Thymus (tissue), 11 donors: Measurements from ENCODE around the gene PTPRU. TPM values are rescaled to one million over a fixed set of nuclear protein-coding genes. Genes with fewer than 3 reads are reported as not detected.

ENCODE experiments used
- DNase-seq, 9 donors: peaks; one replicate each; pipeline ENCODE4 v3.0.0-alpha.2; 2013; ENCODE audit warnings: low spot score in 9 of 9, low read depth in 6 of 9, missing footprints in 1 of 9
- H3K27ac ChIP-seq, 2 donors: one replicate each; pipeline ENCODE4 v1.5.1; 2013; ENCODE audit warnings: control low read depth in 1 of 2, low read depth in 1 of 2, low read length in 1 of 2, mild to moderate bottlenecking in 1 of 2, moderate library complexity in 1 of 2
- H3K27me3 ChIP-seq, 2 donors: one replicate each; pipeline ENCODE4 v1.5.1; 2013; ENCODE audit warnings: low read length in 1 of 2; ENCODE audit not compliant: control insufficient read depth in 2 of 2, insufficient read depth in 1 of 2
- H3K36me3 ChIP-seq, 2 donors: one replicate each; pipeline ENCODE4 v1.5.1; 2013; ENCODE audit warnings: low read length in 1 of 2, mild to moderate bottlenecking in 1 of 2, moderate library complexity in 1 of 2; ENCODE audit not compliant: control insufficient read depth in 2 of 2, insufficient read depth in 2 of 2
- H3K4me1 ChIP-seq, 2 donors: one replicate each; pipeline ENCODE4 v1.5.1; 2013; ENCODE audit warnings: low read length in 2 of 2; ENCODE audit not compliant: control insufficient read depth in 2 of 2, insufficient read depth in 2 of 2
- H3K4me3 ChIP-seq, 2 donors: one replicate each; pipeline ENCODE4 v1.5.1; 2013; ENCODE audit warnings: low read length in 2 of 2, control low read depth in 1 of 2, mild to moderate bottlenecking in 1 of 2
- H3K9me3 ChIP-seq, 2 donors: one replicate each; pipeline ENCODE4 v1.5.1; 2013; ENCODE audit warnings: low read length in 1 of 2, mild to moderate bottlenecking in 1 of 2; ENCODE audit not compliant: control insufficient read depth in 2 of 2, insufficient read depth in 1 of 2
- WGBS: extraction: QIAGEN DNeasy Blood & Tissue Kit; methylation state at CpG from one replicate; pipeline ENCODE4 v1.1.7; 2013; 5-methylcytosine and 5-hydroxymethylcytosine counted together
- polyA plus RNA-seq: library from polyadenylated mRNA; stranded (reverse); fragments of 200-250 nt; gene quantifications from one replicate; pipeline ENCODE4 v1.2.3, GENCODE V29; 2013
- total RNA-seq: library from RNA; stranded (reverse); fragments of 120-200 nt; gene quantifications from one replicate; pipeline ENCODE4 v1.2.4, GENCODE V29; 2013
- donor health status: healthy.

PTPRU gene
- total and polyA plus RNA-seq, 2 donors, result 5.5 to 6.3 TPM

DNA sequence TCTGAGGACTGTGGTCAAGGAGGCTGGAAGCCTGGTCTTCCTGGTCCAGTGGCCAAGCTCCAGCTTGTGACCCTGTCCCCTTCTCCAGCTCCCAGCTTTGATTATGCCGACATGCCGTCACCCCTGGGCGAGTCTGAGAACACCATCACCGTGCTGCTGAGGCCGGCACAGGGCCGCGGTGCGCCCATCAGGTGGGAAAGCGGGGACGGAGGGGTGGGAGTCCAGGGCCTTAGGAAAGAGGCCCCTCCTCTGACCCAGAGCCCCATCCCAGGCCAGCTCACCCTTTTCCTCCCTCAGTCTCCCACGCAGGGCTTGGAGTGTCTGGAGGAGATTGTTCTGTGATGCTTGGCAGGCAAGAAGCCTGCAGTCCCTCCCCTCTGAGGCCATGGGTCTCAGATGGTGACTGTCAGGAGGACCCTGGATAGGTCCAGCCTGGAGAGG, 43.6 kb downstream of the PTPRU start:
- WGBS, result 95% methylated on average over 11 of the region's 11 CpGs
- H3K4me1 ChIP-seq, result peaks cover 0 to 8% of the 10 kb centered on the region in 2 donors
- no peaks in the 10 kb centered on the region for H3K36me3 ChIP-seq
- H3K27me3 ChIP-seq, result no peaks in the 10 kb centered on the region
- H3K9me3 ChIP-seq, result no peaks in the 10 kb centered on the region
- H3K27ac ChIP-seq, result no peak overlapping the region
- no peak for DNase-seq
- H3K4me3 ChIP-seq, result no peak overlapping the region

DNA sequence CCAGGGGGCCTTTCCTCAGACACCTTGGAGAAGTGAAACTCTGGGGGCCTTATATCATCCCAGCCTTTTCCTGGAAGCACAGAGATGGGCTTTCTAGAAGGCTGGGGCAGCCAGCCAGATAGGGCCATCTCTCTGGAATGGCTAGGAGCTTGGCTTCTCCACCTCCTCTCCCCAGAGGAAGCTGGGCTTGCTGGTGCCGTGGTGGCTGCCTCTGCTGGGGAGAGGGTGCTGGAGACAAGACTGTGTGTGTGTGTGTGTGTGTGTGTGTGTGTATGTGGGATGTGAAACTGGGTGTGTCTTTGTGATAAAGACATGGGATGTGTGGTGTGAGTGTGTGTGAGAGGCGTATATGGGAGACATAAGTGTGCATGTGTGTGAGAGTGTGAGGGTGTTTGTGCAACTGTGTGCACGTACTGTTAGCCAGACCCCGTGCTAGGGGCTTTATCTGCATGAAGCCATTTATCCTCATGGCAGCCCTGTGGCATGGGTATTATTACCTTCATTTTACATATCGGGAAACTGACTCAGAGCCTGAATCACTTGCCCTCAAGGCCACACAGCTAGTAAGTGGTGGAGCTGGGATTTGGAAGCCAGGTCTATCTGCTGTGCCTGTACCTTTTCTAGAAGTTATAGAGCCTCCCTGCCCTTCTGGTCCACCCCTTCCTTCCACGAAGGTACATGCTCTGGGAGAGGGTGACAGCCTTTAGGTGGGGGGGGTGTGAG, 44.2 kb downstream of the PTPRU start:
- Histone ChIP-seq H3K27me3 (no peaks in the 10 kb centered on the region), H3K27ac (no peak overlapping the region), H3K4me1 (peaks cover 0 to 8% of the 10 kb centered on the region in 2 donors), H3K36me3 (no peaks in the 10 kb centered on the region), H3K4me3 (no peak overlapping the region), H3K9me3 (no peaks in the 10 kb centered on the region)
- no peak for DNase-seq
- 86% methylated on average over 6 of the region's 6 CpGs for WGBS

DNA sequence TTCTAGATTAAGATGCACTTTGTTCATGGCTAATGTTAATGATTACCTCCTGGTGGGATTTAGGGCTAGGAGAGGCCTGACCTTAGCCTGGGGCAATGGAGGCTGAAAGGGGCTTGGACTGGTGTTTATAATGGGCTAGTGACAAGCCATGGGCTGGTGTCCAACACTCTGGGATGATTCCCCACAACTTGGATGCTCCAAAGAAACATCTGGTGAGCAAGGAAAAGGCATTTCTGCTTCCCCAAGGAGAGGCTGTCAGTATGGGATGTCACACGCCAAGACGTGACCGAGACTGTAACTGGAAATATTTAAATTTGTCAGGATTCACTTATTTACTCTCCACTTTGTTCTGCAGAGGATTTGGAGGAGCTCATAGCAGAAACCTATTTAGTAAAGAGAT, 45.2 kb downstream of the PTPRU start:
- DNase-seq, result no peak
- H3K27me3 ChIP-seq, result no peaks in the 10 kb centered on the region
- 88% methylated on average over 3 of the region's 3 CpGs for WGBS
- no peaks in the 10 kb centered on the region for H3K36me3 ChIP-seq
- peaks cover 0 to 8% of the 10 kb centered on the region in 2 donors for H3K4me1 ChIP-seq
- H3K27ac ChIP-seq, result no peak overlapping the region
- no peak overlapping the region for H3K4me3 ChIP-seq
- H3K9me3 ChIP-seq, result no peaks in the 10 kb centered on the region

DNA sequence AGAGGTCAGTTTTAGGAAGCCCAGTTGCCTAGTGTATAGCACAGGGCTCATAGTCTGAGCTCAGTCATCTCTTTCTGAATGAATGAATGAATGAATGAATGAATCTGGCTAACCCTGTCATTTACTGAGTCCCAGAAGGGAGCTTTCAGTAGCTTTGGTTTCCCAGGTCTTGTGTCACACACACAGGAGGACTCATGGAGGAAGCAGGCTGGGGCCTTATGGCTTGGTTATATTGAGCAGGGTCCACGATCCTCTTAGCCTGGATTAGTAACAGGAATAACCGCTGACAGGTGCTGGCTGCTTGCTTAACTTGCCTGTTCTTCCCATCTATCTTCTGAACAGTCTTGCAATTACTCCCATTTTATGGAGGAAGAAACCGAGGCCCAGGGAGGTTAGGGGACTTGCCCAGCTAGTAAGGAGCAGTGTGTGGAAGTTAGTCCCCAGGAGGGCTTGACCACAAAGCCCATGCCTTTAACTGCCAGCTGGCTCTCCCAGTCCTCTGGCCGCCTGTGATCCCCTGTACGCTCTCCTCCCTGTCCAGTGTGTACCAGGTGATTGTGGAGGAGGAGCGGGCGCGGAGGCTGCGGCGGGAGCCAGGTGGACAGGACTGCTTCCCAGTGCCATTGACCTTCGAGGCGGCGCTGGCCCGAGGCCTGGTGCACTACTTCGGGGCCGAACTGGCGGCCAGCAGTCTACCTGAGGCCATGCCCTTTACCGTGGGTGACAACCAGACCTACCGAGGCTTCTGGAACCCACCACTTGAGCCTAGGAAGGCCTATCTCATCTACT, 46.0 kb downstream of the PTPRU start:
- H3K4me3 ChIP-seq, result no peak overlapping the region
- no peak overlapping the region for H3K27ac ChIP-seq
- no peaks in the 10 kb centered on the region for H3K36me3 ChIP-seq
- H3K4me1 ChIP-seq, result peaks cover 0 to 8% of the 10 kb centered on the region in 2 donors
- H3K27me3 ChIP-seq, result no peaks in the 10 kb centered on the region
- H3K9me3 ChIP-seq, result no peaks in the 10 kb centered on the region
- DNase-seq, result no peak
- WGBS, result 94% methylated on average over 19 of the region's 19 CpGs

DNA sequence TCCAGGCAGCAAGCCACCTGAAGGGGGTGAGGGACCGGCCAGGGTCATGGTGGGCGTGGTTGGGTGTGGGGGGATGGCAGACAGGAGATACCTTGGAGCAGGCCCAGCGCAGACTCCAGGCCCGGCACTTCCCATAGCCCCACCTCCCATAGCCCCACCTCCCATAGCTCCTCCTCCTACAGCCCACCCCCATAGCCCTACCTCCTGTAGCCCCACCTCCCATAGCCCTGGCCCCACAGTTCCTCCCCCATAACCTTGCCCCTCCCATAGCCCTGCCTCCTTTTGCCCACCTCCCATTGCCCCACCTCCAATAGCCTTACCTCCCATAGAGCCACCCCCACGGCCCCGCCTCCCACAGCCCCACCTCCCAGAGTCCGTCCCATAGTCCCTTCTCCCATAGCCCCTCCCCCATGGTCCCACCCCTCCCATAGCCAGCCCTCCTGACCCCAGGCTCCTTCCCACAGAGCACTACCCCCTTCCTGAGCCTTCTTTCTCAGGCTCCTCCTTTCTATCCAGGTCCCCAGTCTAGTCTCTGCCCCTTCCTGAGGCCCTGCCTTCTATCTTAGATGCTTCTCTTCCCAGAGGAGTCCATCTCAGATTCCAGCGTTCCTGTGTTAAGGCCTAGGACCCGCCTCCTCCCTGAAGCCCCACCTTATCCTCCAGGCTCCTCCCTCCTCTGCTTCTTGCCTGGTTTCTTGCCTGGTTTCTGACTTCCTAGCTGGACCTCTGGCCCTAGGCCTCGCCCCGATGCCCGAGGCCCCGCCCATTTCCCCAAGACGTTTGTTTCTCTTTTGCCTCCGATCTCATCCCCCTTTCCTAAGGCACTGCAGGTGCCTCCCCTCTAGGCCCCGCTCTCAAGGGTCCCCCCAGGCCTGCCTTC, 46.8 kb downstream of the PTPRU start:
- Histone ChIP-seq H3K4me1 (peaks cover 0 to 8% of the 10 kb centered on the region in 2 donors), H3K4me3 (no peak overlapping the region), H3K27ac (no peak overlapping the region), H3K27me3 (no peaks in the 10 kb centered on the region), H3K9me3 (no peaks in the 10 kb centered on the region), H3K36me3 (no peaks in the 10 kb centered on the region)
- peak in 5 of 9 donors; percentile 43 to 68 (median 57) for DNase-seq
- WGBS, result 36% methylated on average over 16 of the region's 16 CpGs

DNA sequence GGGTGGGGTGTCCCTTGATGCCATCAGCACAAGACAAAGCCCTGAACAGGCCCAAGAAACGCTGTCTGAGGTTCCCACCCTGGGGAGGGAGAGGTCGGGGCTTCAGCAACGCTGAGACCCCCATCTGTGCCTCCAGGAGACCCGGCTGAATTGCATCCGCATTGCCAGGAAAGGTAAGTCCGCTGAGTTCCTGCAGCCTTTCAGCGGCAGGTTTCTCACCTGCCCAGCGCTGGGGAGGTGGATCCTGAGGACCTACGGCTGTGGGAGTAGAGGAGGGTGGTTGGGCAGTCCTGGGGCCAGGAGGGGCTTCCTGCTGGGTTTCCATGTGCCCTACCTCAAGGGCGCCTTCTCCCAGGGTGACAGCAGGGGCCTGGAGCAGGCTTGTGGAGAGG, 47.5 kb downstream of the PTPRU start:
- H3K27ac ChIP-seq, result no peak overlapping the region
- WGBS, result 87% methylated on average over 10 of the region's 10 CpGs
- H3K36me3 ChIP-seq, result no peaks in the 10 kb centered on the region
- no peak for DNase-seq
- H3K27me3 ChIP-seq, result no peaks in the 10 kb centered on the region
- peaks cover 0 to 8% of the 10 kb centered on the region in 2 donors for H3K4me1 ChIP-seq
- H3K9me3 ChIP-seq, result no peaks in the 10 kb centered on the region
- no peak overlapping the region for H3K4me3 ChIP-seq

DNA sequence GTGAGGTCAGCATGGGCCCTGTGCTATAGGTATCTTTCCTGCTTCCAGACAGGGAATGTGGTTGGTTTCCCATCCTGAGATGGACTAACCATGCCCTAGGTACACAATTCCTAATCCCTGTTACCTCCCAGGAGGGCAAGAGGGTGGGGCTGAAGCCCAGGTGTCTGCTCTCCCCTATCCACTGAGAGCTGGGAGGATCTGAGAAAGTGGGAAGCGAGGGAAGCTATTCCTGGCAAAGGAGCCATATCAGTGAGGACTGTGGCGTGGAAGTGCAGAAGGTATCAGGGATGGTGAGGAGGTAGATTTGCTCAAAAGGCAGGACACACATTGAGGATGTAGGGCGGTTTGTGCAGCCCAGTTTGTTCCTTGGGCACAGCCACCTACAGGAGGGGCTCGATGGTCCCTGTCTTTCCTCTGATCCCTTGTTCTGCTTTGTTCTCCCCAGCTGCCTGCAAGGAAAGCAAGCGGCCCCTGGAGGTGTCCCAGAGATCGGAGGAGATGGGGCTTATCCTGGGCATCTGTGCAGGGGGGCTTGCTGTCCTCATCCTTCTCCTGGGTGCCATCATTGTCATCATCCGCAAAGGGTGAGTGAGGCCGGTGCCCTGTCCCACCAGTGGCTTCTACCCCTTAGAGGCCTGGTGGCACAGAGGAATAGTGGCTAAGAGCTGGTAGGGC, 48.1 kb downstream of the PTPRU start:
- Histone ChIP-seq H3K27me3 (no peaks in the 10 kb centered on the region), H3K27ac (no peak overlapping the region), H3K9me3 (no peaks in the 10 kb centered on the region), H3K4me1 (peaks cover 0 to 8% of the 10 kb centered on the region in 2 donors), H3K36me3 (no peaks in the 10 kb centered on the region), H3K4me3 (no peak overlapping the region)
- 97% methylated on average over 8 of the region's 8 CpGs for WGBS
- DNase-seq, result no peak

DNA sequence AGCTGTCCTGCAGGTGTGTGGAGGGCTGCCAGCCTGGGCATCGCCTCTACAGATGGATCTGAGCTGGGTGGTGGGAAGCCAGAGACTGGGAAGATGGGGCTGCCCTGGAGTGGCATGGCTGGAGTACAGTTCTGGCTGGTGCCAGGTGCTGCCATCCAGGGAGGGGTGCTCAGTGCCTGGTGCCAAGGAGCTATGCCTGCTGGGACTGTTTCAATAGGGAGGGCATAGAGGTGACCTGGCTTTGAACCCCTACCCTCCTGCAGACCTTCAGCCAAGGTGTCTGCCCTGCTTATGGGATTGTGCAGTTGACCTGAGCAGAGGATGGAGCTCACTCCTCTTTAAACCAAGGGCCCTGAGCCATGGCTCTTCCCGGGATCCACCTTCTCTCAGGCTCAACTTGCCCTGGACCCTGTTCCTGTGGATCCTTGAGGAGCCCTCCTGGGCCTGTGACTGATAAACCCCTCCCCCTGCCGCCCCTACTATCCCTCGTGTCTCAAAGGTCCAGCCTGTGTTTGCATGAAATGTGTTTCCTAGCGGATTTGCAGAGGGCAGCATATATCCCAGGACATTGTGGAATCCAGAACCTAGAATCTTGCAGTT, 48.7 kb downstream of the PTPRU start:
- H3K27me3 ChIP-seq, result no peaks in the 10 kb centered on the region
- no peak overlapping the region for H3K27ac ChIP-seq
- H3K4me1 ChIP-seq, result peaks cover 0 to 8% of the 10 kb centered on the region in 2 donors
- H3K4me3 ChIP-seq, result no peak overlapping the region
- DNase-seq, result no peak
- 94% methylated on average over 5 of the region's 5 CpGs for WGBS
- no peaks in the 10 kb centered on the region for H3K9me3 ChIP-seq
- no peaks in the 10 kb centered on the region for H3K36me3 ChIP-seq
